ENCODE data around the gene MAGEA6.

GRCh38 chrX:152806035-152806434, 36.5 kb upstream of the MAGEA6 start:
- no peak for TF ChIP-seq CTCF (IDR thresholded peaks at IDR 0.05; ENCODE audit: poor library complexity)
- no peak for TF ChIP-seq EZH2phosphoT487 (IDR thresholded peaks at IDR 0.05; ENCODE audit: low read depth, severe bottlenecking, unreplicated experiment)
- no peak for TF ChIP-seq EZH2 (IDR thresholded peaks at IDR 0.05; ENCODE audit: borderline replicate concordance)

Data from hepatocyte (in vitro differentiated cells).